ENCODE measurements around the gene CA5B. TPM values are rescaled to one million over a fixed set of nuclear protein-coding genes. Genes with fewer than 3 reads are reported as not detected.
"Not testable (repeated sequence)": the region's sequence is repeated elsewhere in the genome, so short reads cannot be mapped to it uniquely, and the experiment has no call there.

Gene CA5B
- polyA plus RNA-seq, 3 donors, result 5.9 to 14.2 (median 8.7) TPM

- not testable (repeated sequence) for DNase-seq
Observed at GRCh38 chrX:15746651-15747050, 8.6 kb downstream of the CA5B start.

- no peak for DNase-seq
Observed at GRCh38 chrX:15747626-15748173, 9.6 kb downstream of the CA5B start.

- no peak for DNase-seq
Observed at GRCh38 chrX:15748841-15749240, 10.8 kb downstream of the CA5B start.

- DNase-seq, result no peak
Observed at GRCh38 chrX:15749642-15750610, 11.9 kb downstream of the CA5B start.

- no peak for DNase-seq
Observed at GRCh38 chrX:15750611-15751154, 12.6 kb downstream of the CA5B start.

- no peak for DNase-seq
Observed at GRCh38 chrX:15751155-15751819, 13.2 kb downstream of the CA5B start.

- no peak for DNase-seq
Observed at GRCh38 chrX:15755091-15755490, 17.0 kb downstream of the CA5B start.

GRCh38 chrX:15758140-15758539 lies 20.1 kb downstream of the CA5B start:
- no peak for DNase-seq

- DNase-seq, result not testable (repeated sequence)
Observed at GRCh38 chrX:15759886-15760285, 21.8 kb downstream of the CA5B start.

GRCh38 chrX:15761564-15762191 lies 23.6 kb downstream of the CA5B start:
- peak; percentile 4 for DNase-seq

- DNase-seq, result no peak
Observed at GRCh38 chrX:15769300-15769954, 31.4 kb downstream of the CA5B start.

GRCh38 chrX:15781961-15782699 lies 44.1 kb downstream of the CA5B start:
- DNase-seq, result no peak

GRCh38 chrX:15785176-15785750 lies 47.2 kb downstream of the CA5B start:
- no peak for DNase-seq

GRCh38 chrX:15786915-15787314 lies 48.8 kb downstream of the CA5B start:
- no peak for DNase-seq

- DNase-seq, result peak; percentile 85
Observed at GRCh38 chrX:15789979-15790768, 52.1 kb downstream of the CA5B start, which contains the start of gene ZRSR2. ZRSR2 (plus strand) TSS chrX:15790484; CDS start chrX:15790496, 12 bp downstream.

GRCh38 chrX:15790769-15791290 lies 52.8 kb downstream of the CA5B start:
- DNase-seq, result peak; percentile 7

- no peak for DNase-seq
Observed at GRCh38 chrX:15797707-15798106, 59.6 kb downstream of the CA5B start.

- DNase-seq, result no peak
Observed at GRCh38 chrX:15804563-15804962, 66.5 kb downstream of the CA5B start.

- DNase-seq, result no peak
Observed at GRCh38 chrX:15808254-15808653, 70.2 kb downstream of the CA5B start.

Data from renal pelvis (tissue), 4 donors.